B cell (primary cell): Measurements from ENCODE around the gene ASB18. TPM values are rescaled to one million over a fixed set of nuclear protein-coding genes. Genes with fewer than 3 reads are reported as not detected.

Experiments
- ATAC-seq: fragments of 200-7000 bp; cut with Tn5 transposase; one replicate; pipeline ENCODE4 v1.10.0; 2021; ENCODE audit warnings: low read depth, mild to moderate bottlenecking, moderate number of reproducible peaks, moderate library complexity
- CTCF ChIA-PET: fragments of 350-600 bp; sonication (Branson Sonifier 250); formaldehyde crosslinking; loops from one replicate; lab custom pipeline; 2021; ENCODE audit warnings: antibody characterized with exemption, inconsistent platforms; lab: Charles Lee
- POLR2A ChIA-PET: fragments of 350-600 bp; sonication (Branson Sonifier 250); formaldehyde crosslinking; loops from one replicate; lab custom pipeline; 2021; ENCODE audit warnings: antibody characterized with exemption; lab: Charles Lee
- DNase-seq: peaks from one replicate; pipeline ENCODE4 v3.0.0; 2013
- H2AFZ ChIP-seq: 2 replicates; pipeline ENCODE4 v1.6.1; 2012; ENCODE audit warnings: mild to moderate bottlenecking, low read depth, low read length; ENCODE audit not compliant: insufficient read depth, poor library complexity, severe bottlenecking
- H3K27ac ChIP-seq, 2 donors: 1 replicate in 1 of 2; 2 replicates in 1 of 2; pipeline ENCODE4 v1.5.1; 2012 to 2013; ENCODE audit warnings: low read length in 2 of 2, mild to moderate bottlenecking in 2 of 2, moderate library complexity in 1 of 2
- H3K27me3 ChIP-seq, 4 experiments: fragments of 200-600 bp in 1 of 4; sonication (generic) in 1 of 4; replicated peaks in 1 of 4; 1 replicate in 2 of 4; 2 replicates in 2 of 4; pipeline versions ENCODE4 v1.6.1 to v1.7.0; 2013 to 2016; ENCODE audit warnings: low read length in 3 of 4, mild to moderate bottlenecking in 2 of 4, mixed read lengths in 1 of 4, moderate library complexity in 1 of 4; ENCODE audit not compliant: insufficient read depth in 4 of 4, control insufficient read depth in 3 of 4; ENCODE audit errors: control extremely low read depth in 1 of 4
- H3K36me3 ChIP-seq, 2 experiments: replicated peaks in 1 of 2; 1 replicate in 1 of 2; 2 replicates in 1 of 2; pipeline versions ENCODE4 v1.6.1 to v1.7.1; 2013; ENCODE audit warnings: low read length in 1 of 2; ENCODE audit not compliant: insufficient read depth in 2 of 2, control insufficient read depth in 1 of 2; ENCODE audit errors: control extremely low read depth in 1 of 2, extremely low read depth in 1 of 2
- H3K4me1 ChIP-seq, 2 donors: fragments of 200-600 bp in 1 of 2; sonication (generic) in 1 of 2; 1 replicate in 1 of 2; 2 replicates in 1 of 2; pipeline versions ENCODE4 v1.5.1 to v1.6.1; 2013 to 2017; ENCODE audit warnings: low read length in 2 of 2; ENCODE audit not compliant: control insufficient read depth in 2 of 2, insufficient read depth in 2 of 2
- H3K4me2 ChIP-seq: replicated peaks from 2 replicates; pipeline ENCODE3; 2012; ENCODE audit warnings: mild to moderate bottlenecking, low read depth, low read length; ENCODE audit not compliant: poor library complexity, severe bottlenecking
- H3K4me3 ChIP-seq, 5 experiments: fragments of 200-600 bp in 1 of 5; sonication (generic) in 1 of 5; 1 replicate in 3 of 5; 2 replicates in 2 of 5; pipeline versions ENCODE4 v1.5.1 to v1.7.0; 2011 to 2016; ENCODE audit warnings: low read length in 4 of 5, mild to moderate bottlenecking in 4 of 5, low read depth in 2 of 5, control low read depth in 1 of 5, moderate library complexity in 1 of 5; ENCODE audit not compliant: insufficient read depth in 1 of 5; ENCODE audit errors: control extremely low read depth in 1 of 5, extremely low read depth in 1 of 5
- H3K79me2 ChIP-seq: fragments of 200-600 bp; sonication (generic); one replicate; pipeline ENCODE4 v1.6.0; 2016; ENCODE audit warnings: low read length; ENCODE audit not compliant: control insufficient read depth, insufficient read depth
- H3K9ac ChIP-seq: fragments of 200-600 bp; sonication (generic); 2 replicates; pipeline ENCODE4 v1.6.1; 2017; ENCODE audit warnings: mild to moderate bottlenecking, low read length, moderate library complexity
- H3K9me3 ChIP-seq, 3 donors: one replicate each; pipeline versions ENCODE4 v1.6.1 to v1.7.1; 2013; ENCODE audit warnings: low read length in 2 of 3; ENCODE audit not compliant: control insufficient read depth in 2 of 3, insufficient read depth in 1 of 3; ENCODE audit errors: control extremely low read depth in 1 of 3
- H4K20me1 ChIP-seq: 2 replicates; pipeline ENCODE4 v1.6.0; 2012; ENCODE audit warnings: mild to moderate bottlenecking, low read length; ENCODE audit not compliant: insufficient read depth, control insufficient read depth, poor library complexity, severe bottlenecking
- H3K27ac Mint-ChIP-seq: one replicate; pipeline ENCODE4 v1.8.0; 2021; ENCODE audit warnings: mixed read lengths
- H3K27me3 Mint-ChIP-seq: one replicate; pipeline ENCODE4 v1.8.0; 2021; ENCODE audit warnings: mixed read lengths
- H3K4me1 Mint-ChIP-seq: one replicate; pipeline ENCODE4 v1.8.0; 2021; ENCODE audit warnings: mixed read lengths
- H3K4me3 Mint-ChIP-seq: one replicate; pipeline ENCODE4 v1.8.0; 2021; ENCODE audit warnings: mixed read lengths
- H3K9me3 Mint-ChIP-seq: one replicate; pipeline ENCODE4 v1.8.0; 2022; ENCODE audit warnings: mixed read lengths; ENCODE audit not compliant: insufficient read depth
- CTCF ChIP-seq: fragments of 200-600 bp; IDR thresholded peaks from one replicate; pipeline ENCODE4 v1.8.0; 2022; ENCODE audit warnings: antibody characterized with exemption, mild to moderate bottlenecking
- EZH2 ChIP-seq: IDR thresholded peaks from 2 replicates; pipeline ENCODE4 v1.6.1; 2012; ENCODE audit warnings: borderline replicate concordance, low read depth, mild to moderate bottlenecking, moderate library complexity, low read length; ENCODE audit not compliant: insufficient read depth, poor library complexity, severe bottlenecking
- WGBS: methylation state at CpG from one replicate; pipeline ENCODE4 v1.1.5; 2013; ENCODE audit warnings: missing lambda C conversion rate; ENCODE audit not compliant: insufficient coverage; 5-methylcytosine and 5-hydroxymethylcytosine counted together
- intact Hi-C: fragments of 100-400 bp; cut with micrococcal nuclease; formaldehyde crosslinking; loops from one replicate; pipeline ENCODE4 v1.10.0; 2022
- polyA plus RNA-seq: library from polyadenylated mRNA; depleted of rRNA; stranded (reverse); fragments of >200 nt; gene quantifications from 2 replicates; pipeline ENCODE4 v1.2.3, GENCODE V29; 2012
- total RNA-seq, 2 donors: library from RNA; stranded (reverse); fragments of 120-200 nt in 1 of 2; gene quantifications; 1 replicate in 1 of 2; 2 replicates in 1 of 2; pipeline versions ENCODE4 v1.2.3 to v1.2.4, GENCODE V29; 2013 to 2022

Gene ASB18
- total and polyA plus RNA-seq, 2 donors (not counting 1 experiment from before 2014, with no cell fraction given), result not detected

GRCh38 chr2:236303935-236304334 lies 39.7 kb upstream of the ASB18 start:
- intact Hi-C loops, result no loop called here
- no peaks in the 10 kb centered on the region for H3K4me1 Mint-ChIP-seq
- Histone ChIP-seq H3K36me3 (no peaks in the 10 kb centered on the region), H3K9ac (no peak overlapping the region), H3K4me2 (no peak overlapping the region), H4K20me1 (no peaks in the 10 kb centered on the region), H3K27ac (no peak overlapping the region), H3K27me3 (no peaks in the 10 kb centered on the region), H3K4me3 (no peak overlapping the region), H2AFZ (no peak overlapping the region), H3K79me2 (no peaks in the 10 kb centered on the region), H3K4me1 (no peaks in the 10 kb centered on the region), H3K9me3 (no peaks in the 10 kb centered on the region)
- H3K9me3 Mint-ChIP-seq, result no peaks in the 10 kb centered on the region
- POLR2A ChIA-PET, result no interaction called here
- peaks cover 3% of the 10 kb centered on the region for H3K27me3 Mint-ChIP-seq
- WGBS, result 100% methylated on average over 2 of the region's 2 CpGs
- no peak overlapping the region for H3K27ac Mint-ChIP-seq
- DNase-seq, result no peak
- ATAC-seq, result no peak
- no peak overlapping the region for H3K4me3 Mint-ChIP-seq
- TF ChIP-seq CTCF (no peak), EZH2 (no peak)
- CTCF ChIA-PET, result no interaction called here

- Mint-ChIP-seq H3K27me3 (peaks cover 3% of the 10 kb centered on the region), H3K9me3 (no peaks in the 10 kb centered on the region), H3K4me3 (no peak overlapping the region), H3K27ac (no peak overlapping the region), H3K4me1 (no peaks in the 10 kb centered on the region)
- no peak for ATAC-seq
- Histone ChIP-seq H4K20me1 (no peaks in the 10 kb centered on the region), H3K27me3 (no peaks in the 10 kb centered on the region), H3K4me3 (no peak overlapping the region), H3K27ac (no peak overlapping the region), H3K79me2 (no peaks in the 10 kb centered on the region), H3K4me2 (no peak overlapping the region), H3K36me3 (no peaks in the 10 kb centered on the region), H3K4me1 (no peaks in the 10 kb centered on the region), H2AFZ (no peak overlapping the region), H3K9me3 (peaks cover 0 to 3% (median 0%) of the 10 kb centered on the region in 3 donors), H3K9ac (no peak overlapping the region)
- CTCF ChIA-PET, result no interaction called here
- intact Hi-C loops, result no loop called here
- 86% methylated on average over 4 of the region's 6 CpGs for WGBS
- DNase-seq, result no peak
- POLR2A ChIA-PET, result no interaction called here
- no peak for TF ChIP-seq CTCF
- TF ChIP-seq EZH2, result no peak
Measured at GRCh38 chr2:236302555-236302954, 38.3 kb upstream of the ASB18 start.
